Mesenchymal stem cell (in vitro differentiated cells and primary cell): ENCODE measurements around the gene VEGFC.

Experiments
- DNase-seq: peaks from one replicate; pipeline ENCODE4 v3.0.0-alpha.2; 2013
- H2AFZ ChIP-seq: one replicate; pipeline ENCODE4 v1.6.1; 2013; ENCODE audit warnings: low read depth, mild to moderate bottlenecking, control low read depth, inconsistent platforms, low read length, moderate library complexity
- H2AK5ac ChIP-seq: 2 replicates; pipeline ENCODE4 v1.6.1; 2013; ENCODE audit warnings: low read length, moderate library complexity, mild to moderate bottlenecking, inconsistent platforms; ENCODE audit not compliant: severe bottlenecking
- H2BK120ac ChIP-seq: one replicate; pipeline ENCODE4 v1.6.1; 2013; ENCODE audit warnings: low read depth, mild to moderate bottlenecking, inconsistent platforms, low read length, moderate library complexity
- H2BK12ac ChIP-seq, 2 experiments: one replicate each; pipeline ENCODE4 v1.6.1; 2013; ENCODE audit warnings: inconsistent platforms in 2 of 2, low read length in 2 of 2, mild to moderate bottlenecking in 2 of 2, moderate library complexity in 2 of 2, control low read depth in 1 of 2
- H2BK15ac ChIP-seq: one replicate; pipeline ENCODE4 v1.6.1; 2013; ENCODE audit warnings: mild to moderate bottlenecking, low read depth, inconsistent platforms; ENCODE audit not compliant: poor library complexity, severe bottlenecking
- H2BK5ac ChIP-seq: 2 replicates; pipeline ENCODE4 v1.6.1; 2013; ENCODE audit warnings: low read depth, mild to moderate bottlenecking, low read length, control low read depth, inconsistent platforms; ENCODE audit not compliant: poor library complexity, severe bottlenecking
- H3K14ac ChIP-seq, 2 experiments: one replicate each; pipeline ENCODE4 v1.6.1; 2013; ENCODE audit warnings: inconsistent platforms in 2 of 2, low read length in 2 of 2, control low read depth in 1 of 2, mild to moderate bottlenecking in 1 of 2, moderate library complexity in 1 of 2
- H3K18ac ChIP-seq, 2 experiments: one replicate each; pipeline ENCODE4 v1.6.1; 2013; ENCODE audit warnings: inconsistent platforms in 2 of 2, low read length in 2 of 2, control low read depth in 1 of 2, low read depth in 1 of 2, mild to moderate bottlenecking in 1 of 2
- H3K23ac ChIP-seq, 2 experiments: one replicate each; pipeline ENCODE4 v1.6.1; 2013; ENCODE audit warnings: inconsistent platforms in 2 of 2, low read length in 2 of 2, mild to moderate bottlenecking in 2 of 2, moderate library complexity in 2 of 2, control low read depth in 1 of 2
- H3K27ac ChIP-seq: 2 replicates; pipeline ENCODE4 v1.5.1; 2013; ENCODE audit warnings: mild to moderate bottlenecking, moderate library complexity, low read length, control low read depth, inconsistent platforms; ENCODE audit not compliant: poor library complexity, severe bottlenecking
- H3K27me3 ChIP-seq, 2 experiments: 2 replicates each; pipeline versions ENCODE4 v1.6.1 to v1.7.0; 2013; ENCODE audit warnings: low read length in 2 of 2, mild to moderate bottlenecking in 2 of 2, moderate library complexity in 2 of 2, control low read depth in 1 of 2, inconsistent platforms in 1 of 2; ENCODE audit not compliant: control insufficient read depth in 1 of 2, insufficient read depth in 1 of 2
- H3K36me3 ChIP-seq, 2 experiments: 2 replicates each; pipeline versions ENCODE4 v1.6.1 to v1.7.0; 2013; ENCODE audit warnings: low read length in 2 of 2, control low read depth in 1 of 2, inconsistent platforms in 1 of 2, low read depth in 1 of 2, mild to moderate bottlenecking in 1 of 2; ENCODE audit not compliant: insufficient read depth in 2 of 2, control insufficient read depth in 1 of 2
- H3K4ac ChIP-seq, 2 experiments: one replicate each; pipeline ENCODE4 v1.6.1; 2013; ENCODE audit warnings: inconsistent platforms in 2 of 2, low read length in 2 of 2, mild to moderate bottlenecking in 2 of 2, moderate library complexity in 2 of 2, control low read depth in 1 of 2, low read depth in 1 of 2
- H3K4me1 ChIP-seq: 2 replicates; pipeline ENCODE4 v1.6.1; 2013; ENCODE audit warnings: low read depth, low read length, control low read depth; ENCODE audit not compliant: control insufficient read depth, insufficient read depth
- H3K4me2 ChIP-seq: 2 replicates; pipeline ENCODE4 v1.6.1; 2013; ENCODE audit warnings: low read length, mild to moderate bottlenecking, inconsistent platforms; ENCODE audit not compliant: poor library complexity, severe bottlenecking
- H3K4me3 ChIP-seq, 2 experiments: 2 replicates each; pipeline versions ENCODE4 v1.5.1 to v1.7.0; 2013; ENCODE audit warnings: low read length in 2 of 2, mild to moderate bottlenecking in 2 of 2, control low read depth in 1 of 2, low read depth in 1 of 2; ENCODE audit not compliant: insufficient read depth in 1 of 2
- H3K79me1 ChIP-seq: replicated peaks from 2 replicates; pipeline ENCODE4 v1.6.1; 2013; ENCODE audit warnings: mild to moderate bottlenecking, control low read depth, low read length, inconsistent platforms; ENCODE audit not compliant: poor library complexity, severe bottlenecking
- H3K9ac ChIP-seq: 2 replicates; pipeline ENCODE4 v1.7.0; 2013; ENCODE audit warnings: mild to moderate bottlenecking, low read length, moderate library complexity
- H3K9me3 ChIP-seq: 2 replicates; pipeline ENCODE4 v1.7.0; 2013; ENCODE audit warnings: mild to moderate bottlenecking, low read length; ENCODE audit not compliant: control insufficient read depth
- H4K8ac ChIP-seq: one replicate; pipeline ENCODE4 v1.6.1; 2013; ENCODE audit warnings: inconsistent platforms, mild to moderate bottlenecking, low read length, moderate library complexity
- H4K91ac ChIP-seq: one replicate; pipeline ENCODE4 v1.6.1; 2013; ENCODE audit warnings: mild to moderate bottlenecking, low read length, inconsistent platforms
- WGBS: methylation state at CpG from one replicate; pipeline ENCODE4 v1.1.7; 2013; ENCODE audit warnings: mixed read lengths; 5-methylcytosine and 5-hydroxymethylcytosine counted together

The VEGFC gene

GRCh38 chr4:176709417-176709816, 83.3 kb downstream of the VEGFC start:
- Histone ChIP-seq H3K18ac (no peak overlapping the region), H2BK5ac (no peak overlapping the region), H3K4ac (no peak overlapping the region), H3K9me3 (no peaks in the 10 kb centered on the region), H2AK5ac (no peak overlapping the region), H3K23ac (no peak overlapping the region), H3K36me3 (peaks cover 7 to 72% of the 10 kb centered on the region in 2 experiments), H2AFZ (no peak overlapping the region), H2BK120ac (no peak overlapping the region), H2BK15ac (no peak overlapping the region), H3K14ac (no peak overlapping the region), H3K4me1 (no peaks in the 10 kb centered on the region), H3K27me3 (no peaks in the 10 kb centered on the region), H3K4me2 (no peak overlapping the region), H3K79me1 (peaks cover 9% of the 10 kb centered on the region), H2BK12ac (no peak overlapping the region), H4K8ac (no peak overlapping the region), H3K27ac (no peak overlapping the region), H3K9ac (no peak overlapping the region), H4K91ac (no peak overlapping the region), H3K4me3 (no peak overlapping the region)
- WGBS: 89% methylated on average over 4 of the region's 5 CpGs
- no peak for DNase-seq

GRCh38 chr4:176708771-176709311, 83.9 kb downstream of the VEGFC start:
- Histone ChIP-seq H2BK12ac (no peak overlapping the region), H3K79me1 (peaks cover 6% of the 10 kb centered on the region), H4K91ac (no peak overlapping the region), H3K4me2 (no peak overlapping the region), H3K4me3 (no peak overlapping the region), H3K27me3 (no peaks in the 10 kb centered on the region), H2AFZ (no peak overlapping the region), H3K18ac (no peak overlapping the region), H3K4ac (no peak overlapping the region), H3K27ac (no peak overlapping the region), H2BK120ac (no peak overlapping the region), H3K4me1 (no peaks in the 10 kb centered on the region), H4K8ac (no peak overlapping the region), H3K36me3 (peaks cover 2 to 72% of the 10 kb centered on the region in 2 experiments), H3K9ac (no peak overlapping the region), H2BK5ac (no peak overlapping the region), H3K23ac (no peak overlapping the region), H2BK15ac (no peak overlapping the region), H3K9me3 (no peaks in the 10 kb centered on the region), H2AK5ac (no peak overlapping the region), H3K14ac (no peak overlapping the region)
- DNase-seq: no peak

GRCh38 chr4:176690716-176691115, 102.0 kb downstream of the VEGFC start:
- Histone ChIP-seq H3K27me3 (no peaks in the 10 kb centered on the region), H4K91ac (no peak overlapping the region), H3K4me2 (no peak overlapping the region), H3K4me3 (no peak overlapping the region), H3K9ac (no peak overlapping the region), H3K14ac (no peak overlapping the region), H3K9me3 (no peaks in the 10 kb centered on the region), H3K18ac (no peak overlapping the region), H2AK5ac (no peak overlapping the region), H4K8ac (no peak overlapping the region), H2BK120ac (no peak overlapping the region), H3K79me1 (peaks cover 1% of the 10 kb centered on the region), H2BK12ac (no peak overlapping the region), H3K4me1 (no peaks in the 10 kb centered on the region), H3K36me3 (peaks cover 3 to 56% of the 10 kb centered on the region in 2 experiments), H2BK5ac (no peak overlapping the region), H3K4ac (no peak overlapping the region), H3K23ac (no peak overlapping the region), H2AFZ (no peak overlapping the region), H3K27ac (no peak overlapping the region), H2BK15ac (no peak overlapping the region)
- no peak for DNase-seq
- WGBS: 93% methylated on average over 5 of the region's 5 CpGs

GRCh38 chr4:176680668-176681180, 112.0 kb downstream of the VEGFC start:
- H2AFZ ChIP-seq: no peak overlapping the region
- no peaks in the 10 kb centered on the region for H3K9me3 ChIP-seq
- H3K14ac ChIP-seq: no peak overlapping the region
- no peak overlapping the region for H4K91ac ChIP-seq
- WGBS: 100% methylated on average over 2 of the region's 4 CpGs
- peaks cover 2% of the 10 kb centered on the region for H3K4me1 ChIP-seq
- H2AK5ac ChIP-seq: no peak overlapping the region
- no peak overlapping the region for H3K4me2 ChIP-seq
- no peak overlapping the region for H2BK5ac ChIP-seq
- H4K8ac ChIP-seq: no peak overlapping the region
- no peak overlapping the region for H2BK120ac ChIP-seq
- H3K79me1 ChIP-seq: peaks cover 2% of the 10 kb centered on the region
- H3K18ac ChIP-seq: no peak overlapping the region
- H2BK15ac ChIP-seq: no peak overlapping the region
- H3K9ac ChIP-seq: no peak overlapping the region
- H3K27me3 ChIP-seq: no peaks in the 10 kb centered on the region
- no peak for DNase-seq
- H3K36me3 ChIP-seq: peaks cover 6 to 84% of the 10 kb centered on the region in 2 experiments
- no peak overlapping the region for H3K4me3 ChIP-seq
- H3K4ac ChIP-seq: no peak overlapping the region
- H3K23ac ChIP-seq: no peak overlapping the region
- H3K27ac ChIP-seq: no peak overlapping the region
- no peak overlapping the region for H2BK12ac ChIP-seq
